Sciatic nerve (tissue), 2 donors: ENCODE results near the gene NFATC3. TPM values are rescaled to one million over a fixed set of nuclear protein-coding genes. Genes with fewer than 3 reads are reported as not detected.

Experiments used
- ATAC-seq: fragments of 200-7000 bp; cut with Tn5 transposase; one replicate; pipeline ENCODE4 v1.9.1; 2020; ENCODE audit warnings: mild to moderate bottlenecking, moderate library complexity
- DNase-seq: peaks from one replicate; pipeline ENCODE4 v3.0.0-alpha.2; 2020; ENCODE audit warnings: low spot score
- intact Hi-C: fragments of 100-400 bp; cut with DNase I; formaldehyde crosslinking; loops from one replicate; pipeline ENCODE4 v1.14.2; 2022
- total RNA-seq: library from RNA; stranded (reverse); fragmentation: NEBNext Ultra II Directional; extraction: Animal tissue kit (Norgen Biotek cat#: 25700); gene quantifications from one replicate; pipeline ENCODE4 v1.2.1, GENCODE V29; 2021
- donor health status: DM: no; HTN: no; CAD: no.
- donor health status: DM: no; HTN: no; CAD: no.

The NFATC3 gene
- total RNA-seq, 1 donor from 2014 or later, result 66.4 TPM

DNA sequence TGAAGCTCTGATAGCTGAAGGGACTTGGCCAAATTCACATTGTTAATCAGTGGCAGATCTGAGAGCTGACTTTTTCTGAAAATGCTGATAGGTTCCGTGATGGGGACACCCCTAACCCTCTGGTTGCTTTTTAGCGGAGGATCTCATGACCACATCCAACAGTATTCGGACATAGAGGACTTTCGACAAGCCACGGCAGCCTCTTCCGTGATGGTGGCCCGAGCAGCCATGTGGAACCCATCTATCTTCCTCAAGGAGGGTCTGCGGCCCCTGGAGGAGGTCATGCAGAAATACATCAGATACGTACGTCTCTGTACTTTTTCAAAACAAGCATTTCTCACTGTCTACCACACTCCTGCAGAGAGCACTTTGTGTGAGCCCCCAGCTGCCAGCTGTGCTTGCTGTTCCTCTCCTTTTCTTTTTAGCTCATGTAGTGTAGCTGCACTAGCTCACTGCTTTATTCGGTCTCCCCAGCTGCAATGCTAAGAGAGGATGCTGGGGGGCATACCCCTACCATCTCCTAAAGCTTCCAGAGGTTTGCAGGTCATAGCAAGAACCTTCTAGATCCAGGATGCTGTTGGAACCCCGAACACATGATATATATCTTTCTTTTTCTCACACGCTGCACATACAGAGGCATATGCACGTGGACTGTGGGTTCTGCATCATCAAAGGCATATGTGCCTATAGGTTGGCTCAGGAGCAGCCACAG, 14.2 kb upstream of the NFATC3 start:
- intact Hi-C loops, result no loop called here
- no peak for DNase-seq
- no peak for ATAC-seq

DNA sequence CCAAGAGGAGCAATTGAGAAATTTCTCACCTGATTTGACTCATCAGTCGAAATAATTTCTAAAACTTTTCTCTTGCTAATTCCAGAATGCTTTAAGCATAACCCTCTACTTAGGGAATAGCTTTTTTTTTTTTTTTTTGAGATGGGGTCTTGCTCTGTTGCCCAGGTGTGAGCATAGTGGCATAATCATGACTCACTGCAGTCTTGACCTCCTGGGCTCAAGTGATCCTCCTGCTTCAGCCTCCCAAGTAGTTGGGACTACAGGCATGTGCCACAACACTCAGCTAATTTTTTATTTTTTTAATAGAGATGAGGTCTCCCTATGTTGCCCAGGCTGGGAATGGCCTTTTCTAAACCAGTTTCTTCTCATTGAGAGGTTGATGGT, 13.7 kb upstream of the NFATC3 start:
- DNase-seq (no peak), ATAC-seq (no peak)
- intact Hi-C loops, result no loop called here

GRCh38 chr16:68072038-68072695, 13.0 kb upstream of the NFATC3 start:
- DNase-seq (peak; percentile 67), ATAC-seq (peak; percentile 90)
- intact Hi-C loops, result no loop called here

DNA sequence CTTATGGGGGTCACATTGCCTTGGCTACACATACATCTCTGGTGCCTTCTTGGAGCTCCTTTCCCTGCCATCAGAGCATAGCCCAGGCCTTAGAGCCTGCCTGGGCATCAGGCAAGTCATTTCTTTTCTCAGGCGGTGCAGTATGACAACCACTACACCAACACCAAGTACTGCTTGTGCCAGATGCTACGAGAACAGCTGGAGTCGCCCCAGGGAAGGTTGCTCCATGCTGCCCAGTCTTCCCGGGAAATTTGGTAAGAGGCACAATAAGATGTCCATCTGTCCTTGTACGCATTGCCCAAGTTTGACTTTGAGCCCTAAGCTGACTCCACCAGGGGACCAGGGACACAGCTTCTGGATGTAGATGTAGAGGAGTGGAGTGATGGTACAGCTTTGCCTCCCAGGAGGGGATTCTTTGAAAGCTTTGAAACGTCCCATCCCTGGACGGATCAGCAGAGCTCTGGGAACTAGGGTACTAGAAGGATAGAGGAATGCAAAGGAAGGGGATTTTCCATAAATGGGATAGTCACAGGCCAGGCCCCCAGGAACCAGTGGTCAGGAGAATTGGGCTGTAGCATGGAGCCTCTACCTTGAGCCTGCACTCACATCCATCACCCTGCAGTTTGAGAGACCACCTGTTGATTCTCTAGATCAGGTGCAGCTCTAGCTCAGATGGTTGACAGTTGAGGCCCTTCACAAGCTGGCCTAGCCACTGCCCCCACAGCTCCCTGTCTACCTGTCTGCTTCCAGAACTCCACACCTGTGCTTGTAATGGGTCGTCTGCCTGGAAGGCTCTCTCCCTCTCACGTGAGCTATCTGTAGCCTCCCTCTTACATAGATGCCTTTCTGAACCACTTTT, 11.0 kb upstream of the NFATC3 start:
- no peak for ATAC-seq
- DNase-seq, result peak; percentile 30
- intact Hi-C loops, result no loop called here

GRCh38 chr16:68074850-68075555, 10.2 kb upstream of the NFATC3 start:
- ATAC-seq (no peak), DNase-seq (peak; percentile 60)
- intact Hi-C loops, result no loop called here

- DNase-seq (peak; percentile 38), ATAC-seq (no peak)
- intact Hi-C loops, result no loop called here
Observed at GRCh38 chr16:68075980-68076379, 9.2 kb upstream of the NFATC3 start.

DNA sequence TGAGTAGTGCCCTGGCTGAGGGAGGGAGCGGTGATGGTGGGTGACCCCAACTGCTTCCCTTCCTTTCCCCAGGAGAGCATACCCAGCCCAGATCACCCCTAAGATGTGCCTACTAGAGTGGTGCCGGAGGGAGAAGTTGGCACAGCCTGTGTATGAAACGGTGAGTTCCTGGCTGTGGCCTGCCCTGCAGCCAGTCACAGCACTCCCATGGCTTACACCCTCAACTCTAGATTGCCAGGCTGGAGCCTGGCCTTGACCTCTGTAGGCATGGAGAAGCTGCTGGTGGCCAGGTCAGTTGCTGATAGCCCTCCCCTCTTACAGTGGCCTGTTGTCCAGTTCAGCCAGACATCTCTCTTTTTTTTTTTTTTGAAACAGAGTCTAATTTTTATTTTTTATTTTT, 8.6 kb upstream of the NFATC3 start:
- DNase-seq (peak; percentile 48), ATAC-seq (no peak)
- intact Hi-C loops, result no loop called here

DNA sequence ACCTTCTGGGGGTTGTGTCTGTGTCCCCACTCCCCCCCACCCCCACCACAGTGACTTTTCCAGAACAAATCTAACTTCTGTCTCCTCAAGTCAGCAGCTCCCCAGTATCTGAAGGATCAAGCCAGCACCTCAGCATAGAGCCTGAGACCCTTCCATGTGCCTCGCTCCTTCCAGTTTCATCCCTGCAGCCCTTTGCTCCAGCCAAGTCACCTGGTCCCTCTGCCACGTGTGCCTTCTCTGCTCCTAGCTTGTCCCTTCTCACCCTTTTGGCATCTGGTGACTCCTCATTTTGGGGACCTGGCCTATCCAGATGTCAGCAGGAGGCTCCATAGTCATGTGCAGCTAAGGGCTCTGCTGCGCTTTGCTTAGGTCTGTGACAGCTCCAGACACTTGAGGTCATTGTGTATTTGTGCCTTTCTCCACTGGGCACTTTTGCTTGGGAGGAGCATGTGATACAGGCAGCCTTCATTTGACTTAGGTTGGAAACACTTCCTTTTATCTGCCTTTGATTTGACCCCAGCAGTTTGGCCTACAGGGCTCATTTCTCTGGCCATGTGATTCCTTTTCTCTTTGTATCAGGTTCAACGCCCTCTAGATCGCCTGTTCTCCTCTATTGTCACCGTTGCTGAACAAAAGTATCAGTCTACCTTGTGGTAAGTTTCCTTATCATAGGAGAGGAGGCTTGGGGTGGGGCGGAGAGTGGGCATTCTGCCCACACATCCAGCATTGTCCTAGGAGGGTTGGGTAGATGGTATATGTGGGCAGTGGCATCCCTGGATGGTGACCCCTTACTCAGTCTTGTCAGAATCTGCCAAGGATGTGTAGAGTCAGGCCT, 7.1 kb upstream of the NFATC3 start:
- DNase-seq, result no peak
- ATAC-seq, result no peak
- intact Hi-C loops, result no loop called here

DNA sequence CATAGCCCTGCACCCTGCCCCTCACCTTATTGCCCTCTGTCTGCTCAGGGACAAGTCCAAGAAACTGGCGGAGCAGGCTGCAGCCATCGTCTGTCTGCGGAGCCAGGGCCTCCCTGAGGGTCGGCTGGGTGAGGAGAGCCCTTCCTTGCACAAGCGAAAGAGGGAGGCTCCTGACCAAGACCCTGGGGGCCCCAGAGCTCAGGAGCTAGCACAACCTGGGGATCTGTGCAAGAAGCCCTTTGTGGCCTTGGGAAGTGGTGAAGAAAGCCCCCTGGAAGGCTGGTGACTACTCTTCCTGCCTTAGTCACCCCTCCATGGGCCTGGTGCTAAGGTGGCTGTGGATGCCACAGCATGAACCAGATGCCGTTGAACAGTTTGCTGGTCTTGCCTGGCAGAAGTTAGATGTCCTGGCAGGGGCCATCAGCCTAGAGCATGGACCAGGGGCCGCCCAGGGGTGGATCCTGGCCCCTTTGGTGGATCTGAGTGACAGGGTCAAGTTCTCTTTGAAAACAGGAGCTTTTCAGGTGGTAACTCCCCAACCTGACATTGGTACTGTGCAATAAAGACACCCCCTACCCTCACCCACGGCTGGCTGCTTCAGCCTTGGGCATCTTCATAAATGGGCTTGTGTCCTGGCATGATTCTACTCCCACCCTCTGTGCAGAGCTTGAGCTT, 6.3 kb upstream of the NFATC3 start:
- DNase-seq (peak; percentile 55), ATAC-seq (no peak)
- intact Hi-C loops, result no loop called here

DNA sequence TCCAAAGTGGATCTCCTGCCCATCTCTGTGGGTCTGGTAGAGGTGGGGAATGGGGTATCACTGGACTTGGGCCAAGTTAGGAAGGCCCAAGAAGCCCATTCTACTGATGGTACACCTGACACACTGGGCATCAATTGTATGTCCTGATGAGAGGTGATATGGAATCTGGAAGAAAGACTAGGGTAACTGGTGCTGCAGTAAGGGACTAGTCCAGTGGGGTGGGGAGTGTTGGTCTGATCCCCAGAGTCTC, 5.9 kb upstream of the NFATC3 start:
- no peak for ATAC-seq
- intact Hi-C loops, result no loop called here
- DNase-seq, result no peak

- intact Hi-C loops, result loop anchor here (10.0 kb wide), 1 partner anchor 155 kb away; the partner anchor contains the start of gene ESRP2
- peak; percentile 85 for DNase-seq
- peak; percentile 73 for ATAC-seq
Observed at GRCh38 chr16:68079626-68080344, 5.4 kb upstream of the NFATC3 start.

DNA sequence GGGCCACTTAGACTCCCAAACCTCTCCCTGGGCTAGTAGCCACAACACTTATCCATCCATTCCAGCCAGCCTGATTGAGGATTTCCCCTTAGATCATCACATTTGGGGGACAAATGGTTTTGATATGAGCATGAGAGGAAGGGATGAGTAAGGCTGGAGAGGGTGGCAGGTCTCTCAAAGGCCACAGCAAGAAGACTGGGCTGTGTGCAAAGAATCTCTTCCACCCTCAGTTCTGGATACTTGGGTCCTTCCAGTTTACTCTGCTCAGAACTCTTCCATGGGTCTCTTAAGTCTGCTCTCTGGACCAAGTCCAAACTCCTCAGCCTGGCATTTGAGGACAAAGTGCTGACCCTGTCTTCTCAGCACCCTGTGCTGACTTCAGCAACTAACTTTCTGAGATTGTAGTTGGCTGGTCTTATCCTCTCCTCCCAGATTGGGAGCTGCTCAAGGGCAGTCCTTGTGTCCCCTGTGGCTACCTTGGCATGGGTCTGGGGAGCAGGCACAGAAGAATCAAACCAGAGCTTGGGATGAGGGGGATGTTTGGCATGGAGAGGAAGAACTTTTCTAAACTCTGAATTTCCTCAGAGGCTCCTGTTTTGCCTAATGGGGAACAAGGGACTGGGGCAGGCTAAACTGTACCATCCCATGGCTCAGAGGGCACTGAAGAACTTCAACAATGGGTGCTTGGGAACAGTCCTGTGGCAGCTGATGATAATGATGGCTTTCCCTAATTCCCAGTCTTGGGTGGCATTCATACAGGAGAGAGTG, 3.1 kb upstream of the NFATC3 start:
- peak; percentile 55 for DNase-seq

DNA sequence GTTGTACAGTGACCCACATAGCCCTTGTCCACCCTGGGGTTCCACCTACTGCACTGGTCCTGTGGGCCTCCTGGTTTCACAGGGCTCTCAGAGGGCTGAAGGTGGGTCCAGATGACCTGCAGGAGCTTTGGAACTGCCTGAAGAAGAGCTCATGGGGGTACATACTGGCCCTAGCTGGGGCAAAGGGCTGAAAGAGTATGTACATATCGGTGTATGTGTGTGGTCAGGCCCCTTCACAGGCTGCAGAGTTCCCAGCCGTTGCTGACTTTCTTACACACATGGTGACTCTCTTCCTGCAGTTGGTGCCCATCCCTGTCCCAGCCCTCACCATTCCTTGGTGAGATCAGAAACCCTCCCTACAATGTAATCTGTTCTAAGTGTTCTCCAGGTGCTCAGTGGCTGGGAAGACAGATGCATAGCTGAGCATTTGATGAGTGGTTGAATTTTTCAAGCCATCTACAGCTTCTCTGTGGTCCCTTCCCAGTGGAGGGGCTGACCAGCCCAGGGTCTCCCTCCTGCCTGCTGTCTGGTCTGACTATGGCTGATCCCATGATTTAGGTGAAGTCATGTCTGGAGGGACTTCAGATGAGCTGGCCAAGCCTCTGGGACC, 2.4 kb upstream of the NFATC3 start:
- intact Hi-C loops, result loop anchor here (10.0 kb wide), 1 partner anchor 152 kb away; the partner anchor contains the start of gene ESRP2
- ATAC-seq, result no peak
- DNase-seq, result peak; percentile 36

More for the DNA sequence above, 3.1 kb upstream of the NFATC3 start:
- ATAC-seq, result no peak
- intact Hi-C loops, result loop anchor here (10.0 kb wide), 1 partner anchor 153 kb away; the partner anchor contains the start of gene ESRP2

DNA sequence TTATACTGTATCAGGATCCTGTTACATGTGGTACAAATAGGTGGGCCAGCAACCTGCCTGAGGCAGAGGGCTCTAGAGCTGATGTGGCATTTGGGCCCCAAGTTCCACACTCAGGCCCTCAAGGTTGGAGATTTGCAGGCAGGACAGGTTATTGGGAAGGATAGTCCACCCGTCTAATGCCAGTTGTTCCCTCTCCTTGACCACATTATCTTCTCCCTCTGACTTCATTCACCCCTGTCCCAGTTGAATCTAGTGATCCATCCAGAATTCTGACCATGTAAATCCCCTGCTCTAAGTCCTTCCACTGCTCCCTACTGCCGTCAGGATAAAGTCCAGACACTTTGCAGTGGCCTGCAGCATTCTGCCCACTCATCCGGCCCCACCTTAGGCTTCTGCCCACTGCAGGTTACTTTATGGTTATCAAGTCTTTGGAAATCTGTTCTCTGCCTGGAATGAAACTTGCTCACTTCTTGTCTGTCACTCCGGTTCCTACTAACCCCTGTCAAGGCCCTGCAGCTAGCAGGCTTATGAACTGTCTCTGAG, 1.9 kb upstream of the NFATC3 start:
- DNase-seq, result peak; percentile 50

DNA sequence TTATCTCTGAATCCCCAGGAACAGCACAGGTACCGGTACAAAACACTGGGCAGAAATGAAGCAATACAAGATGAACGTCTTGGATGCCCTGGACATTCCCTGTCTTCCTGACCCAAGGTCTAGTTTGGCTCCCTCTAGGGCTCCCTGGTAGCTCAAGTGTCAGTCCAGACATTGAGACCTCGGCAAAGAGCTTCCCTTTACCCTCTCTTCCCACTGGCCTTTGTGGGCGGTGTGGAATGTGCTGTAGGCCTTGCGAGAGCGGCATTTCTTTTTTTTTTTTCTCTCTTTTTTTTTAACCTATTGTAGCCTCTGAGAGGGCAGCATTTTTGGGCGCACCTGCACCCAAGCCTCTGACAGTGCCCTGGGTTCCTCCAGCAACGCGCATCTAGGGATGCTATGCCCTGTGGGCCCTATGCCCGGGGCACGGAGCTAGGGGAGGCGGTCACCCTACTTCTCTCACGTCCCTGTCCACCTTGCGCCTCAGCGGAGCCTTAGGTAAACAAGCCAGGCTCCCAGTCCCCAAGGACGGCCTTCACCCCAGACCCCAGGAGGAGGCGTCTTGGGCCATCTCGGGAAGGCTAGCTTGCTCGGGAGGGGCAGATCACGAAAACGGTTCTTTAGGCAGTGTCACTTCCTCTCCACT, 1.2 kb upstream of the NFATC3 start:
- intact Hi-C loops, result loop anchor here (10.0 kb wide), 1 partner anchor 151 kb away; the partner anchor contains the start of gene ESRP2
- no peak for DNase-seq
- ATAC-seq, result peak; percentile 27

More for the DNA sequence above, 1.9 kb upstream of the NFATC3 start:
- ATAC-seq, result no peak
- intact Hi-C loops, result loop anchor here (10.0 kb wide), 1 partner anchor 151 kb away; the partner anchor contains the start of gene ESRP2
